Measurements from ENCODE around the gene PEX14.

GRCh38 chr1:10597492-10598388 is 123.0 kb downstream of the PEX14 start:
- TF ChIP-seq, protein P1, sequence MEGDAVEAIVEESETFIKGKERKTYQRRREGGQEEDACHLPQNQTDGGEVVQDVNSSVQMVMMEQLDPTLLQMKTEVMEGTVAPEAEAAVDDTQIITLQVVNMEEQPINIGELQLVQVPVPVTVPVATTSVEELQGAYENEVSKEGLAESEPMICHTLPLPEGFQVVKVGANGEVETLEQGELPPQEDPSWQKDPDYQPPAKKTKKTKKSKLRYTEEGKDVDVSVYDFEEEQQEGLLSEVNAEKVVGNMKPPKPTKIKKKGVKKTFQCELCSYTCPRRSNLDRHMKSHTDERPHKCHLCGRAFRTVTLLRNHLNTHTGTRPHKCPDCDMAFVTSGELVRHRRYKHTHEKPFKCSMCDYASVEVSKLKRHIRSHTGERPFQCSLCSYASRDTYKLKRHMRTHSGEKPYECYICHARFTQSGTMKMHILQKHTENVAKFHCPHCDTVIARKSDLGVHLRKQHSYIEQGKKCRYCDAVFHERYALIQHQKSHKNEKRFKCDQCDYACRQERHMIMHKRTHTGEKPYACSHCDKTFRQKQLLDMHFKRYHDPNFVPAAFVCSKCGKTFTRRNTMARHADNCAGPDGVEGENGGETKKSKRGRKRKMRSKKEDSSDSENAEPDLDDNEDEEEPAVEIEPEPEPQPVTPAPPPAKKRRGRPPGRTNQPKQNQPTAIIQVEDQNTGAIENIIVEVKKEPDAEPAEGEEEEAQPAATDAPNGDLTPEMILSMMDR (IDR thresholded peaks at IDR 0.05; ENCODE audit: low read length): no peak
- TF ChIP-seq EZH2 (IDR thresholded peaks at IDR 0.05; ENCODE audit: borderline replicate concordance, low read length): no peak
